ENCODE measurements around the gene ADAMTSL4.
"Not testable (repeated sequence)": the region's sequence is repeated elsewhere in the genome, so short reads cannot be mapped to it uniquely, and the experiment has no call there.

The ADAMTSL4 gene

DNA sequence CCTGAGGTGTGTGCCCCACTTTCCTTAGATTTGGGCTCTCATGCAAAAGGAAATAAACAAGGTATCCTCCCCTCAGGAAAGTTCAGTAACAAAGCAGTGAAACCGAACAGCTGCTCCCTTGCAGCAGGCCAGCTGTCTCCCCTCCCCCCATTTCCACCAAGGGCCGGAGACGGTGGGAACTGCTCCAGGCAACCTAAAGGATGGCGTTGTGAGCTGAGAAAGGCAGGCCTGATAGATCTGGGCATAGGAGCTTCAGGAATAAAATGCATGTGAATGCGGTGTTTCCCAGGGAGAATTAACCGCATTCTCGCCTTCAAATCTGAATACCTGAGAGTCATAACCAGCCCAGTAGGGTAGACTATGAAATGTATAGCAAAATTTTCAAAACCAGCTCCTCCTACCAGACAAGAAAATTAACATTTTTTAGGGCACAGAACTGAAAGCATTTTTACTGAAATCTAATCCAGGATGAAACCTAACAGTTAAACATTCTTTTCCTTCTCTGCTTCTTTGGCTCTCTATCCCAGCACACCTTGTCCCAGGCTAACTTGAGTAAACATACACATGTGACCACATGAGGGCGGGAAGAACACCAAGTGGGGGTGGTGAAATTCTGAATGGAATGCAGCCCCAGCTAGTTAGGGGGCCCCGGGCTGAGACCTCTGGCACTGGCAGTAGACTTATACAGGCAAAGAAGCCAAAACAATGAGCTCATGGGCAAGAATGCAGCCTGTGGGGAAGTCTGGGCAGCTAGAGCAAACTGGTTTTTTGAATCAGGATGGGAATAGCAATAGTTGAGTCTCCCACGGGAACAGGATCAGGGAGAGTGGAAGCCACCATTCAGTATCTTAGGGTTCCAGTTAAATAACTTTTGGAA, 18.7 kb downstream of the ADAMTSL4 start:
- DNase-seq (ENCODE audit: low spot score) = peak; percentile 80

DNA sequence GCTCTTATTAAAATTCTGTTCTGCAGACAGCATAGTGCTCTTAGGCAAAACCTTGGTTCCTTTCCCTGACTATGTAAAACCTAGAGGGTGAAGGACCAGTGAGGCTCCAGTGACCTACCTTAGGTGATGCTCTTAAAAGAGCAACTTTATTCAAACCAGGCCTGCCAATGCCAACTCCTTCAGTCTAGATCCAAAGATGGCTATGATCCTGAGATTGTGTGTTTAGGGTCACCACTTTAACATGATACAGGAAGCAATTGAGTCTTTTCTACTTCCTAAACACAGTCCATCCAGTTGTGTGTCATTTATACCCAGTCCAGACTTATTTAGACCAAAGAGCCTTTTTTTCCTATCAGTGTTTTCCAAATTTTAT, 19.4 kb downstream of the ADAMTSL4 start:
- no peak for DNase-seq (ENCODE audit: low spot score)

DNA sequence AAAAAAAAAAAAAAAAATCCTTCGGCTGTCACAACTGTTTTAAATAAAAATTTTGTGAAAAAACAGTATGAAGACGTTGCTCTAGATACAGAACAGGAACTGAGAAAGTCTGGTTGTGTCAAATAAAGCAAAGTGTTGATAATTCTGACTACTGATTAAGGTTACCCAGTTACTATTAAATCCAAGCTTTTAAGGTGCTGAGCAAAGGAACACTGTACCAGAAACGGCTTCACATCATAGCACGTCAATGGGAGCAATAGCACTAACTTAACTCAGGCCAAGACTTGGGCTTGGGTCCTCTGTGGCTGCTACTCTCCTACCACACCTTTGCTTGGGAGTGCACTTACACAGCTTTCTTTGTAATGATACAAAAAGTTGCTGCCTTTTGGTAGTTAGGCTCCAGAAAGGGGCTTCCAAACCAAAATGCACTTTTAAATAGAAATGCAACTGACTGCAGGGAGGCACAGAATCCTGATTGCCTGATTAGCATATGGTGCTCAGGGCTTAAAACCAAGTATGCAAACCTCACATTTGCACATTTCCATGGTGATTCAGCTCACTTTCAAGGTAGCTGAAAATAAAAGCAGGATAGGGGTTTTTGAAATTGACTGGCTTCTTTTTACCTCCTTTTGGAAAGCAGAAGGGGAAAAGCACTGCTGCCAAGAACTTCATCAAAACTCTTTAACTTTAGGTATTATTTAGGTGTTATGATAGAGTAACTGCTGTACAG, 23.9 kb downstream of the ADAMTSL4 start:
- DNase-seq (ENCODE audit: low spot score) = peak; percentile 81

DNA sequence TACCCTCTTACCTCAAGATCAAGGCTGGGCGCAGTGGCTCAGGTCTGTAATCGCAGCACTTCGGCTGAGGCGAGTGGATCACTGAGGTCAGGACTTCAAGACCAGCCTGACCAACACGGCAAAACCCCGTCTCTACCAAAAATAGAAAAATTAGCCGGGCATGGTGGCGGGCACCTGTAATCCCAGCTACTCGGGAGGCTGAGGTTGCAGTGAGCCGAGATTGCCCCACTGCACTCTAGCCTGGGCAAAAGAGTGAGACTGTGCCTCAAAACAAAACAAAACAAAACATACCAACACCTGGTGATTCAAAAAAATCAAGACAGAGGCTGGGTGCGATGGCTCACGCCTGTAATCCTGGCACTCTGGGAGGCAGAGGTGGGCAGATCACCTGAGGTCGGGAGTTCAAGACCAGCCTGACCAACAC, 24.5 kb downstream of the ADAMTSL4 start:
- DNase-seq (ENCODE audit: low spot score) = peak; percentile 74

DNA sequence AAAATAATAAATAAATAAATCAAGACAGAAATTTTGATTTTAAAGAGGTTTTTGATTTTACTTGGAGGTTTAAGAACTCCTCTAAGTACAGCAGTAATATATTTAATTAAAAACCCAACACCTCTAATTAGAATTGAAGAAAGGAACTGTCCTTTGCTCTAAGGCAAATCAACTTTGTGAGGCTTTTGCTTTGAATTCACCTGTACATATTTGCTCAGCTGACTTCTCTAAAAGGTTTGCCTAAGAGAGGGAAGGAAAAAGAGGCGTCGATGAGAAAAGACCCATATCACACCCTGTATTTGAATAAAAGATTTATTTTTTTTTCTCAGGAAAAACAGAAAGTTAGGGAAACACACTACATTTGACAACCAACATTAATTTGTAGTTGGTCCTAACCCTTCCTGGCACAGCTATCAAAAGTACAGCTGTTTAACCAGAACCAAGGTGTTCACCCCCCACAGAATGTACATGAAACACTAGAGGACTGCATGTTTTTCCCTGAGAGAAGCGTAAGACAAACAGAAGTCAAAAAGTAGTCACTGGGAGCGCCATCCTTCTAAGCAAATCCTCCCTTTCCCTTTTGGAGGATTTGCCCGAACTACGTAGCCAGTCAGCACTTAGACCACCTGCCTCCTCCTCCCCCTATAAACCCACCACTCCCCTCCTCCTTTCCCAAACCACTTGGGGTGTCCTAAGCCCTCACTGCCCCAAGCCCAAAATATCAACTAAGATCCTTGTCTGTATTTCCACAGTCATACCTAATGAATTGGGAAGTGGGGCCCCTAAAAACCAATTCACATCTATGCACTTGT, 25.3 kb downstream of the ADAMTSL4 start:
- peak; percentile 75 for DNase-seq (ENCODE audit: low spot score)

DNA sequence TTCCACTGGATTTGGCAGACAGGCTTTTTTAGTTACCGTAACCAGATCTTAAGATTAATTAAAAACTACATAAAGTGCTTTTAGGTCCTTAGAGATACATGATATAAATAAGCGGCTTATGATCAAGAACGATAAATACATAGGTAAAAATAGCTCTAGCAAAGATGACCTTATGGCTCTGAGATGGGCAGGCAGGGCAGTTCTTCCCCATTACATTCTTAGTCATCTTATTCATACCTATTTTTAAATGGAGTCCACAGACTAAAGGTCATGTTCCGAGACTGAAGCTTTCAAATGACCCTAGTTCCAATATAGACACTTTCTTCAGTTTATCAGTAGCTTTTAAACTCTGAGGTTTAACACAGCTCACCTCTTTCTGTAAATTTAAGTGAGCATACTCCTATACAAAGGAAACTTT, 25.9 kb downstream of the ADAMTSL4 start:
- DNase-seq (ENCODE audit: low spot score) = peak; percentile 72

DNA sequence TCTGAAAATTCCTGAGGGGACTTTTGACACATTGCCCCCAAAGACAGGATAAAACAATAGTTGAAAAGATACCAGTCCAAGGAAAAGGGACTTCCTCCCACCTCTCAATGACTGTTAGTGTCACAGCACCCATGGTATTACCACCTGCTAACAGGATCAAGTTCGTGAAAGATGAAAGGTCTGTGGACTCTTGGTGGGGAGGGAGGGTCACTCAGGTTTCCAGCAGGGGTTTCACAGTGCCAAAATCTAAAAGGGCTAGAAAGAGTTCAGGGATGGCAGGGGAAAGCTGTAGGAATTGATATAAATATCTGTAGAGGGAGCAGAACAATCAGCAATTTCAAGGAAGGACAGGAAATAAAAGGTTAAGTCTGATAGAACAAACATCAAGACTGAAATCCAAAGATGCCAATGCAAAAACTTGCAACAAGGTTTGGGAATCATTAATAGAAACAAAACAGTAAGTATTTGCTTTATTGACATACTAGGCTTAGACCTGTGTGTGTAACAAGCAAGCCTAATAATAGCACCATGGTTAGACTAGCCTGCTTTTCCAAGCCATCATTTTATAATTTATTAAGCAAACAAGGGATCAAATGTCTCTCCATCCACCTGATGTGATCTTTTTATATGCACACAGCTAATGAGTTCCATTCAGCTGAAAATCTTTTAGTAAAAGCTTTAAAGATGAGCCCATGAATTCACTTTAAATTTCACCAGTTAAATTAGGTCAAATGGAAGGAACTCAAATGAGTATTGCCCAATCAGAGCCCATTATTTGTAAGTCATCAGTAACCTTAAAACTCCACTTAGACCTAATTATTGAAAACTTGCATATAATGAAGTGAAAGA, 26.5 kb downstream of the ADAMTSL4 start:
- no peak for DNase-seq (ENCODE audit: low spot score)

DNA sequence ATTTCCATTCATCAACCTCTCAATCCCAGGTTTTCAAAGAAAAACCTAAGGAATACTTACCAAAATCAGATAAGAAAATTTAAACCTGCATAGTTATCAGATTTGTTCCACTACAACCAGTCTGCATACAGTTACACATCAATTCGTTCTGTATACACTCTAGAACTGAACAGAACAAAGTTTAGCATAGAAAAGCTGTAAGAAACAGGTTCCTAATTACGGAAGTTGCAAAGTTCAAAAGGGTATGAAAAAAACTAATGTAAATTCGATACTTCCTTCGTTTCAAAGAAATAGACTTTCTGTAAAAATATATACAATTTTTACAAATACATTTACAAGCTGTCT, 27.1 kb downstream of the ADAMTSL4 start:
- no peak for DNase-seq (ENCODE audit: low spot score)

DNA sequence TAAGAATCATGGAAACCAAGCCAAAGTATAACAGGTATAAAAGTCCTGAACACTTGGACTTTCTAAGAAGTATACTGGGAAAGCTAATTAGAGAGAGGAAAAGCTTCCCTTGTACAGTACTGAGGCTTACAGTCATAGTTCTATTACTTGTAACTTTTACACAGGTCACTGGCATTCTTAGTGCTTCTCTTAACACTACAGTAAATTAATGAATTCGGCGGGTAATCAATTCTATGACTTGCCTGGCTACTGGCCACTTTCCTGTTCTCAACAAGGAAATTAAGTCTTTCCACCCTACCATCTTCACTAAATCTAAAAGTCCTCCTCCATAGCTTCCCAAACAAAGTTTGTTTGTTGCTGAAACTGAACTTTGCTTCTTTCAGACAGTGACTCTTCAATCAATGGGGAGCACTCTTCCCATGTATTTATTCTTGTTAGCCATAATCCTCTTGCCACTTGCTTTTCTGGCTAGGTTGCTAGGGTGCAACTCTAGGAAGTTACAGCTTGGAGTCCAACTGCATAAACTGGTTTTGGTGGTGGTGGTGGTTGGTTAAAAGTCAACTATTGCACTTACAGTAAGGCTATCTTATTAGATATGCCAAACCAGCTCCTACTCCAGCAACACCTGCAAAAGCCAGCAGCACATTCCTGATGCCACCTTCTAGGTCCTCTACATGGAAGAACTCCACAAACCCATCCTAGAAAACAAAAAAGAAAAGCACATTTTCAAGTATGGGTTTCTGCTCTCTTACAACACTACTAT, 27.8 kb downstream of the ADAMTSL4 start:
- peak; percentile 58 for DNase-seq (ENCODE audit: low spot score)

DNA sequence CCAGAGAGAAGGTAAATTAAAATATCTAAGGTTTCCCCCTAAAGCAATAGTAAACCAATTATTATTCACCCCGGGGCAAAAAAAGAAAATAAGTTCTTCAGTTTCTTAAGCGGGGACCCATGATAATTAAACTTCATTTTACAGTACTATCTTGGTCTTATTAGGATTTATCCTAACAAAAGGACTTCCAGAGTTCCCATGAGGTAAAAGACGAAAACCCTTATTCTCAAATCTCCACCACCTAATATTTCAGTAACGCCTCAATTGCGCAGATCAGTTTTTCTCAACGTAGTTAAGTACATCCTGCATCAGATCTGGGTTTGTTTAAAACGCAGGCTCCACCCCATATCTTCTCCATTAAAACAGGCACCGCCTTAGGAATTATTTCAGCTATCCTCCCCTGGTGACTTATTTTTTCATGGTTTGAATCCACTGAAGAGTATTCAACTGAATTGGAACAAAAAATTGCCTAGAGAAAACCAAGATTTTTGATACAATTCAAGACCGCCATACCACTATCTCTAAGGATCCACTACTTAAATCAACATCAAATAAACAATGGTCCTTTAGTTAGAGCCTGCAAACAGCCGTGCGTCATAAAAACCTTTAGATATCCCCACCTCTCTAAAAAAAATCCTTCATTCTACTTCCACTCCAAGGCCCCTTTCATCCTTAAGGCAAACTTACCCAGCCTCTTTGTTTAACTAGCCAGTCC, 28.5 kb downstream of the ADAMTSL4 start:
- peak; percentile 63 for DNase-seq (ENCODE audit: low spot score)

DNA sequence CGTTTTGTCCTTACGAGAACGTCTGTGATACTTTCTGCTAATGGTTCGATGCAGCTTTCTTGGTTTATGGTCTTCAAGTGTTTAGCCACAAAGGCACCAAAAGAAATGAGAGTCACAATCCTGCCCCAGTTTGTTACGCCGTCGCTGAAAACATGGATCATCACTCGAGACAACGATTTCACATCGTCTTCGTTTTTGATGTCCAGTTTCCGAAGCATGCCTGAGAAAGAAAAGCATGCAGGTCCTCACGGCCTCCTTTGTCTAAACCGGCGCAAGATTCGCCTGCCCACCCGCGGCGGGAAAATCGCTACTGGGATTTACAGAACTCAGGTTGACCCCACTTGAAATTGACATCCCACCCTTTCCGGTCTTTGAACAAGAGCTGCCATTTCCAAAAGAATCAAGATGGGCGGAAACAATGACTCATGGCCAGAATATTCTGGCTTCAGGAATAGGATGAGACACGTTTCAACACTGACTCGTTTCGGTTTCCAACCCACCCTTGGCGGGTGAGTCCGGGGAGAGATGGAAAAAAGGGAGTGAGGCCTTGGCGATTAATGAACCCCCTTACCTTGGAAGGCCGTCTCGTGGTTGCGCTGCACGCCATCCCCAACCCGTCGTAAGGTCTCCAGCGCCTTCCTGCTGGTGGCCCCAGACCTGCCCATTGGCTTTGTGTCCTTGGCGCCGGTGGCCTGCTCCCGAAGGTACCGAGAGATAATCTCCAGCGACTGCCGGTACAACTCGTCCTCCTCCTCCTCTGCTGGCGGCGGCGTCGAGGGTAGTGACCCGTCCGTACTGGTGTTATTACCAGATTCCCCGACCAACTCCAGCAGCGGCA, 29.3 kb downstream of the ADAMTSL4 start:
- peak; percentile 94 for DNase-seq (ENCODE audit: low spot score)

DNA sequence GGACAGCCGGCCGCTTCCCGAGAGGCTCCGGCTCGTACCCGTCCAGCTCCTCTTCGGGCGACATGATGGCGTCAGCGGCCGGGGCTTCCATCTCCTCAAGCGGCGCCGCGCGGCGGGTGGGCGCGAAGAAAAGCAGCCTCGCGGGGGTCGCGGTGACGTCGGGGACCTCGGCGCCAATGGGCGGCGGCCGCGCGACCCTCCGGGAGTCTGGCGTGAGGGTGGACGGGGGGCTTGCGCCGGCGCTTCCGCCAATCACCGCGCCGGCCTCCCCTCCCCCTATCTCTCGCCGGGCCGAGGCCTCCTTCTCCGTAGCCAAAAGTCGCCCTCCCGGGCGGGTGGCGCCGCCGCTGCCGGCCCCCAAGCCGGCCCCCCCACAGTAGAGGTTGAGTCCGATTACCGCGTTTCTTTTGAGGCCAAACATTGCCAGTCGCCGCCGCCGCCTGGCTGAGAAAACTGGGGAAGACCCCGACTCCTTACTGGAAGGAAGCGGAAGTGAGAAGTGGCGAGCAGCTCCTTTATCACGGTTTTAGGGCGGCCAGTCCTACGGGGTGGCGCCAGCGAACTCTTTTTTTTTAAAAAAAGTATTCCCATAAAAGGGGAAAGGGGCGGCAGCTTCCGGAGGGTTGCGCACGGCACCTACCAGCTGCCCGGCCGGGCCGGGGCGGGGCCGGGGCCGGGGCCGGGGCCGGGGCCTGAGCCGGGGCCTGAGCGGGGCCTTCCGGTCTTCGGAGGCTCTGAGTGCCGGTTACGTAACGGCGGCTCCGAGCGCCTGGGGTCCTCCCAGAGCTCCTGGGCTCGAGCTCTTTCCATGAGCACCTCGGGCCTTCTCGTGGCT, 30.1 kb downstream of the ADAMTSL4 start, which contains the start of gene MCL1:
Gene MCL1, minus strand, starts transcription at position 501 of the 835 bp plus-strand sequence. Its CDS starts 80 bp downstream, at position 421.
- DNase-seq (ENCODE audit: low spot score) = peak; percentile 97

DNA sequence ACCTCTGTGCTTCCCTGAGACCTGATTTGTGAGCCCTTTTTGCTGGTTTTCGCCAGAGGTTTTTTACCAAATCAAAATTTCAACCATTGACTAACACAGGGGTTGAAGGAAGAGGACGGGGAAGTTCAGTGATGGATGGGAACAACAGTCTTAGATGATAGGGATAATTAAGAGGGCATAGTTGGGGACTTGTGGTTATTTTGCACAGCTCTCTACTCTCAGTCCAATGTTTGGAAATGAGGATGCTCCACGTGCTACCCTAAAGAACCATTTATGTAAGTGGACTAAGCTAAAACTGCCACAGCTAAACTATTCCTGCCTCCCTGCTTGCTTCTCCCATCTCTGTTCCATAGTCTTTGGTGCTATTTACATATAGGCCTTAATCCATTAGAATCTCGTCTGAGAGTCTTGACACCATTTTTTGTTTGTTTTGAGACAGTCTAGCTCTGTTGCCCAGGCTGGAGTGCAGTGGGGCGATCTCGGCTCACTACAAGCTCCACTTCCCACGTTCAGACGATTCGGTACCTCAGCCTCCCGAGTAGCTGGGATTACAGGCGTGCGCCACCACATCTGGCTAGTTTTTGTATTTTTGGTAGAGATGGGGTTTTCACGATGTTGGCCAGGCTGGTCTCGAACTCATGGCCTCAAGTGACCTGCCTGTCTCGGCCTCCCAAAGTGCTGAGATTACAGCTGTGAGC, 30.9 kb downstream of the ADAMTSL4 start:
- DNase-seq (ENCODE audit: low spot score) = no peak

DNA sequence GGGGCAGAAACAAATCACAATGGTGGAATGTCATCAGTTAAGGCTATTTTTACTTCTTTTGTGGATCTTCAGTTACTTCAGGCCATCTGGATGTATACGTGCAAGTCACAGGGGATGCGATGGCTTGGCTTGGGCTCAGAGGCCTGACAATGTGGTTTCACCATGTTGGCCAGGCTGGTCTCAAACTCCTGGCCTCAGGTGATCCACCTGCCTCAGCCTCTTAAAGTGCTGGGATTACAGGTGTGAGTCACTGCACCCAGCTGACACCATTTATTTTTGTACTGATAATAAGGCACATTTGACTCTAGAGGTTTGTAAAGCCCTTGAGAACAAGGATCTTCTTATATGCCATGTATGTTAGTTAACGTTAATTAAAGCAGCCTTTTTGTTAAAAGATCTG, 31.8 kb downstream of the ADAMTSL4 start:
- DNase-seq (ENCODE audit: low spot score) = not testable (repeated sequence)

DNA sequence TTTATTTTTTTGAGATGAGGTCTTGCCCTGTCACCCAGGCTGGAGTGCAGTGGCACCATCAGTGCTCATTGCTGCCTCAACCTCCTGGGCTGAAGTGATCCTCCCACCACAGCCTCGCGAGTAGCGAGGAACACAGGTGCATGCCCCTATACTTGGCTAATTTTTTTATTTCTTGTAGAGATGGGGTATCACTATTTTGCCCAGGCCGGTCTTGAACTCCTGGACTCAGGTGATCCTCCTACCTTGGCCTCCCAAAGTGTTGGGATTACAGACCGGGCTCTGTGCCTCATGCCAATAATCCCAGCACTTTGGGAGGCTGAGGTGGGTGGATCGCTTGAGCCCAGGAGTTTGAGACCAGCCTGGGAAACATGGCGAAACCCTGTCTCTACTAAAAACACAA, 32.2 kb downstream of the ADAMTSL4 start:
- DNase-seq (ENCODE audit: low spot score) = not testable (repeated sequence)

DNA sequence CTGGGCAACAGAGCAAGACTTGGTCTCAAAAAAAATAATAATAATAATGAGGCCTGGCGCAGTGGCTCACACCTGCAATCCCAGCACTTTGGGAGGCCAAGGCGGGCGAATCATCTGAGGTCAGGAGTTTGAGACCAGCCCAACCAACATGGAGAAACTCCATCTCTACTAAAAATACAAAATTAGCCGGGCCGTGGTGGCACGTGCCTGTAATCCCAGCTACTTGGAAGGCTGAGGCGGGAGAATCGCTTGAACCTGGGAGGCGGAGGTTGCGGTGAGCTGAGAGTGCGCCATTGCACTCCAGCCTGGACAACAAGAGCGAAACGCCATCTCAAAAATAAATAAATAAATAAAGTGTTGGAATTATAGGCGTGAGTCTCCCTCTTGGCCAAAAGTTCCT, 32.8 kb downstream of the ADAMTSL4 start:
- not testable (repeated sequence) for DNase-seq (ENCODE audit: low spot score)

DNA sequence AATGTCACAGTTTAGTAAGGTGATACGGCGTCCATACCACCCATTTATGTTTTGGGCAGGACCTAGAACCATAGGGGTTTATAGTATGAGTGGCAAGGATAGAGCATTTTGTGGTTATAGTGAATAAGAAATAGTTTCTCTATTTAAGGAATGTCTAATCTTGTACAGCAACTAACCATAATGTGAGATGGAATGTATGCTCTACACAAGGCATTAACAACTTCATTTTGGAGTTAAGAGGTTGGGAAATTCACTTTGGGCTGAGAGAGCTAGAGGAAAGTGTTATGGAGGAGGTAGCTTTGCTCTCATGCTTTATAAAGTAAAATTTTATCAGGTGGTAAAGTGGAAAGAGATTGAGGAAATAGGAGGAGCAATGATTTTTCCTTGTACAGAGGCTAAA, 33.2 kb downstream of the ADAMTSL4 start:
- no peak for DNase-seq (ENCODE audit: low spot score)

Data from RKO (cell line).